NT2/D1 (cell line): ENCODE measurements around the gene HOPX.
"Not testable (repeated sequence)": the region's sequence is repeated elsewhere in the genome, so short reads cannot be mapped to it uniquely, and the experiment has no call there.

Source experiments
- DNase-seq: peaks from one replicate; pipeline ENCODE4 v3.0.0-alpha.2; 2011; ENCODE audit warnings: low read depth, low spot score
- H3K27me3 ChIP-seq: 2 replicates; pipeline ENCODE4 v1.6.0; 2011; ENCODE audit warnings: mild to moderate bottlenecking; ENCODE audit not compliant: insufficient read length, insufficient read depth
- H3K36me3 ChIP-seq: 2 replicates; pipeline ENCODE4 v1.6.1; 2011; ENCODE audit warnings: mild to moderate bottlenecking, low read length, mixed read lengths; ENCODE audit not compliant: insufficient read depth, insufficient read length
- H3K4me1 ChIP-seq: 2 replicates; pipeline ENCODE4 v1.5.1; 2011; ENCODE audit not compliant: insufficient read depth, insufficient read length
- H3K4me3 ChIP-seq: 2 replicates; pipeline ENCODE4 v1.5.1; 2011; ENCODE audit warnings: low read depth; ENCODE audit not compliant: insufficient read length
- H3K9ac ChIP-seq: 2 replicates; pipeline ENCODE4 v1.6.0; 2011; ENCODE audit warnings: low read depth; ENCODE audit not compliant: insufficient read length
- H3K9me3 ChIP-seq: 2 replicates; pipeline ENCODE4 v1.5.1; 2011; ENCODE audit warnings: mild to moderate bottlenecking, low read length; ENCODE audit not compliant: insufficient read depth
- SUZ12 ChIP-seq: IDR thresholded peaks from 2 replicates; pipeline ENCODE4 v1.6.1; 2011; ENCODE audit not compliant: insufficient read length, insufficient read depth; ENCODE audit errors: extremely low read depth
- YY1 ChIP-seq: IDR thresholded peaks from 2 replicates; pipeline ENCODE4 v1.6.1; 2011; ENCODE audit not compliant: insufficient read length, insufficient read depth
- ZNF274 ChIP-seq: IDR thresholded peaks from 2 replicates; pipeline ENCODE4 v1.6.1; 2011; ENCODE audit warnings: mild to moderate bottlenecking, low read depth, low read length

HOPX gene

GRCh38 chr4:56637154-56637553, 43.9 kb downstream of the HOPX start:
- Histone ChIP-seq H3K4me3 (no peak overlapping the region), H3K27me3 (no peaks in the 10 kb centered on the region), H3K9me3 (no peaks in the 10 kb centered on the region), H3K9ac (no peak overlapping the region), H3K36me3 (no peaks in the 10 kb centered on the region), H3K4me1 (no peaks in the 10 kb centered on the region)
- no peak for TF ChIP-seq YY1
- no peak for TF ChIP-seq SUZ12
- TF ChIP-seq ZNF274, result no peak
- no peak for DNase-seq

DNA sequence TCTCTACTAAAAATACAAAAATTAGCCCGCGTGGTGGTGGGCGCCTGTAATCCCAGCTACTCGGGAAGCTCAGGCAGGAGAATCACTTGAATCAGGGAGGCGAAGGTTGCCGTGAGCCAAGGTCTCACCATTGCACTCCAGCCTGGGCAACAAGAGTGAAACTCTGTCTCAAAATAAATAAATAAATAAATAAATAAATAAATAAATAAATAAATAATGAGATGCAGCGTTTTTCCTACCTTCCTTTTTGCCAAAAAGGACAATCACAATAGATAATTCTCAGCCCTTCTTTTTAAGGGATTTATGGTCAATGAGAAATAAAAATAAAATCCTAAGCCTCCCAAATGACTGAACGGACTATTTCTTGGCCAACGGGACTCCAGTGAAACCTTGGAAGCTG, 46.1 kb downstream of the HOPX start:
- H3K9ac ChIP-seq, DNase-seq, H3K36me3 ChIP-seq, H3K4me1 ChIP-seq, H3K4me3 ChIP-seq, H3K9me3 ChIP-seq, H3K27me3 ChIP-seq: not testable (repeated sequence)

- H3K36me3 ChIP-seq, result no peaks in the 10 kb centered on the region
- H3K4me3 ChIP-seq, result no peak overlapping the region
- no peak for DNase-seq
- H3K27me3 ChIP-seq, result no peaks in the 10 kb centered on the region
- no peak for TF ChIP-seq YY1
- TF ChIP-seq ZNF274, result no peak
- no peak for TF ChIP-seq SUZ12
- no peaks in the 10 kb centered on the region for H3K4me1 ChIP-seq
- no peaks in the 10 kb centered on the region for H3K9me3 ChIP-seq
- no peak overlapping the region for H3K9ac ChIP-seq
These were observed 47.6 kb downstream of the HOPX start for GRCh38 chr4:56633486-56633885.

DNA sequence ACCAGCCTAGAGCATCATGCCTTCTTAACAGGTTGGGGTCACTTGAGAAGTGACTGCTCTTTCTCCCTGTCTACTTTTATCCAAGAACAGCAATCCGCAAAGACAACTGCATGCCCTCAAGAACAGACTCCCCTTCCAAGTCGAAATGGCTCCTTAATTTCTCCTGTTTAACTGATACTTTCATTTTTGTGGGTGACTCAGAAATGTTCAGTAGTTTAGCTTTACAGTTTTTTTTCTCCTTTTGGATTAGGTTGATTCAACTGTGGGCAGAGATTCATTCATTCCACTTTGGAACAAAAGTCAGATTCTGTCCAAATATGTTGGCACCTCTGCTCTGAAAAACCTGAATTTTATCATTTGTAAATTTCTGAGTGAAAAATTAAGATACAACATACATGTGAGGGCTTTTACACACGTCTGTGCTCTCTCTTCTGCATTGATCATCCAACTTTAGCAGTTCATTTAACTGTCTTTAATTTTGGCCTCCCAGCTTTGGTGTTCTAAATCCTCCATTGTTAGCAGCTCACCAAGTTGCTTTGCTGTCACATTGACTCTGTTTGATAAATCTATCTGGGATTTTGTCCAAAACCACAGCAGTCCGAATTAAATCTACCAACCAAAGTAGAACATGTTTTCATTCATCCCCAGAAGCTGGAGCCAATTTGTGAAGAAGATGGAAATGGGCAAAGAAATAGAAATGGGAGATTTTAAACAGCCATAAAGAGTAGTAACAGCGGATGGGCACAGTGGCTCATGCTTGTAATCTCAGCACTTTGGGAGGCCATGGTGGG, 50.0 kb downstream of the HOPX start:
- Histone ChIP-seq H3K4me1 (no peaks in the 10 kb centered on the region), H3K9ac (no peak overlapping the region), H3K27me3 (no peaks in the 10 kb centered on the region), H3K4me3 (no peak overlapping the region), H3K9me3 (peaks cover 11% of the 10 kb centered on the region; the same call in 1 of the 2 replicates), H3K36me3 (no peaks in the 10 kb centered on the region)
- DNase-seq, result no peak
- TF ChIP-seq YY1 (no peak), ZNF274 (no peak), SUZ12 (no peak)

DNA sequence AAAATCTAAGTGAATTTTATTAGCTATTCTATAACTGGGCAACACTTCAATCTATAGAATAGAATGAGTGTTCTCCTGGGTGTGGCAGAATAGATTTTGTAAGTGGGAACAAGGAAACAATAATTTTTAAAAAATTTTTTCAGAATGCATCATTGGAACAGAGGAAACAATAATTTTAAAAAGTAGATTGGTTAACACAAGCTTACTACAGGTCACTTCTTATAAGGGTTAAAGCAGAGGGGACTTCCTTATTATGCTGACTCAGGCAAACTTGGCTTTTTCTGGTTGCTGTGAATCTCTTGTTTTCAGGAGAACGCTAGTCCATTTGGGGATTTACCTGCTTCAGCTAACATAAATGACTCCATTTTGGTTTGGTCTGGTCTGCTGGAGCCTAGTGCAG, 52.5 kb downstream of the HOPX start:
- TF ChIP-seq YY1 (no peak), SUZ12 (no peak), ZNF274 (no peak)
- Histone ChIP-seq H3K4me3 (no peak overlapping the region), H3K9me3 (peaks cover 29% of the 10 kb centered on the region; the same call in 1 of the 2 replicates), H3K9ac (no peak overlapping the region), H3K27me3 (no peaks in the 10 kb centered on the region), H3K4me1 (no peaks in the 10 kb centered on the region), H3K36me3 (no peaks in the 10 kb centered on the region)
- no peak for DNase-seq

GRCh38 chr4:56627985-56628384, 53.1 kb downstream of the HOPX start:
- Histone ChIP-seq H3K9me3 (peaks cover 35% of the 10 kb centered on the region; the same call in 1 of the 2 replicates), H3K4me3 (no peak overlapping the region), H3K9ac (no peak overlapping the region), H3K36me3 (no peaks in the 10 kb centered on the region), H3K4me1 (no peaks in the 10 kb centered on the region), H3K27me3 (no peaks in the 10 kb centered on the region)
- TF ChIP-seq YY1 (no peak), ZNF274 (no peak), SUZ12 (no peak)
- no peak for DNase-seq

- TF ChIP-seq ZNF274, result no peak
- no peak for TF ChIP-seq YY1
- no peak for TF ChIP-seq SUZ12
- H3K9me3 ChIP-seq, result peaks cover 38% of the 10 kb centered on the region; the same call in 1 of the 2 replicates
- no peaks in the 10 kb centered on the region for H3K4me1 ChIP-seq
- H3K9ac ChIP-seq, result no peak overlapping the region
- no peak overlapping the region for H3K4me3 ChIP-seq
- H3K27me3 ChIP-seq, result no peaks in the 10 kb centered on the region
- H3K36me3 ChIP-seq, result no peaks in the 10 kb centered on the region
- DNase-seq, result no peak
These were observed 53.7 kb downstream of the HOPX start for GRCh38 chr4:56627375-56627774.
